ENCODE measurements around the gene DHRS7C. TPM values are rescaled to one million over a fixed set of nuclear protein-coding genes. Genes with fewer than 3 reads are reported as not detected.

The DHRS7C gene
- total and polyA plus RNA-seq, 3 donors from 2014 or later: 0.46 to 0.79 TPM; not detected in 1

DNA sequence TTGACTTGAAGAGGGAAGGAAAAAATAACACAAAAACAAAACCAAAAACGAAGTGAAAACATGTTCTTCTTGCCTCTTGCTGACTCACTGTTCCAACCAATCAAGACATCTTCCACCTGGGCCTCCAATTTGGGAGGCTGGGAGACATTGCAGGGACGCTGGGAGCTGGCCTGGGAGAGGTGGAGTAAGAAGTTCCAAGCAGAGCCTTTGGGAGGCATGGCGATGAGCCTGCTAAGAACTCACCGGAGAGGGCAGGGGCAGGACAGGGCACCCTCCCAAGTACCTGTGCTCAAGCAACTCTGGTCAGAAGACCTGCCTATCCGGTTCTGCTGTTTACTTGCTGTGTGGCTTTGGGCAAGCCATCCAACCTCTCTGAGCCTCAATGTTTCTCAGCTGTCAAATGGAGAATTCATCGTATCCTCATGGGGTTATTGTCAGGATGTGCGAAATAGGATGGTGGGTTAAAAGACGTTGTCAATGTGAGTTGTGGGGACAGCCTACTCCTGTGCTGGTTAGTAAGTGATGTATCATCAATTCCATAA, 33.5 kb upstream of the DHRS7C start:
- Histone ChIP-seq H3K36me3 (ENCODE audit: low read depth, missing control alignments) (no peaks in the 10 kb centered on the region), H3K27me3 (no peaks in the 10 kb centered on the region), H3K27ac (no peak overlapping the region), H3K4me3 (no peak overlapping the region), H3K9me3 (no peaks in the 10 kb centered on the region), H3K4me1 (peaks cover 9% of the 10 kb centered on the region)
- WGBS, 2 donors: 84 to 85% methylated on average over 8 of the region's 8 CpGs
- TF ChIP-seq, protein P1, sequence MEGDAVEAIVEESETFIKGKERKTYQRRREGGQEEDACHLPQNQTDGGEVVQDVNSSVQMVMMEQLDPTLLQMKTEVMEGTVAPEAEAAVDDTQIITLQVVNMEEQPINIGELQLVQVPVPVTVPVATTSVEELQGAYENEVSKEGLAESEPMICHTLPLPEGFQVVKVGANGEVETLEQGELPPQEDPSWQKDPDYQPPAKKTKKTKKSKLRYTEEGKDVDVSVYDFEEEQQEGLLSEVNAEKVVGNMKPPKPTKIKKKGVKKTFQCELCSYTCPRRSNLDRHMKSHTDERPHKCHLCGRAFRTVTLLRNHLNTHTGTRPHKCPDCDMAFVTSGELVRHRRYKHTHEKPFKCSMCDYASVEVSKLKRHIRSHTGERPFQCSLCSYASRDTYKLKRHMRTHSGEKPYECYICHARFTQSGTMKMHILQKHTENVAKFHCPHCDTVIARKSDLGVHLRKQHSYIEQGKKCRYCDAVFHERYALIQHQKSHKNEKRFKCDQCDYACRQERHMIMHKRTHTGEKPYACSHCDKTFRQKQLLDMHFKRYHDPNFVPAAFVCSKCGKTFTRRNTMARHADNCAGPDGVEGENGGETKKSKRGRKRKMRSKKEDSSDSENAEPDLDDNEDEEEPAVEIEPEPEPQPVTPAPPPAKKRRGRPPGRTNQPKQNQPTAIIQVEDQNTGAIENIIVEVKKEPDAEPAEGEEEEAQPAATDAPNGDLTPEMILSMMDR (IDR thresholded peaks at IDR 0.05): no peak
- TF ChIP-seq POLR2A (IDR thresholded peaks at IDR 0.05): no peak
- DNase-seq: no peak
- intact Hi-C loops (cut with DNase I; ENCODE audit: low total_unique reads): no loop called here

DNA sequence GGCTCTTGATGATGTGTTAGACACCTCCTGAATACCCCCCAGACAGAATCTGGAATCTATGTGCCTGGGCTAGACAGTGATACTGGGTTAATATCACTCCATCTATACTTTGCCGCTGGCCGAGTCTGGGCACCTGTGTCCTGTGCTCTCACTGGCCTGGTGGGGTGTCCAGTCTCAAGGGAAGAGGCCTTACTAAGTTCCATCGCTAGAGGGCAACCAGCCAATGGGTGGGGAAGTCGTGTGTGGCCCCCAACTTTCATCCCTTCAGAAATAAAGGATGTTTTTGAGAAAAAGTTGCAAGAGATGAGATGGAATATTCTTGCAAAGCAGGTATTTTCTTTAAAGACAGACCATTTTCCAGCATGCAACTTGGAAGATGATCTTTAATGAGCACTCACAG, 32.7 kb upstream of the DHRS7C start:
- Histone ChIP-seq H3K4me3 (no peak overlapping the region), H3K36me3 (ENCODE audit: low read depth, missing control alignments) (no peaks in the 10 kb centered on the region), H3K27me3 (no peaks in the 10 kb centered on the region), H3K27ac (no peak overlapping the region), H3K4me1 (peaks cover 9% of the 10 kb centered on the region), H3K9me3 (no peaks in the 10 kb centered on the region)
- intact Hi-C loops (cut with DNase I; ENCODE audit: low total_unique reads): no loop called here
- TF ChIP-seq, protein P1 (IDR thresholded peaks at IDR 0.05): no peak
- no peak for TF ChIP-seq POLR2A (IDR thresholded peaks at IDR 0.05)
- 84 to 86% methylated on average over 4 of the region's 4 CpGs for WGBS, 2 donors
- no peak for DNase-seq

DNA sequence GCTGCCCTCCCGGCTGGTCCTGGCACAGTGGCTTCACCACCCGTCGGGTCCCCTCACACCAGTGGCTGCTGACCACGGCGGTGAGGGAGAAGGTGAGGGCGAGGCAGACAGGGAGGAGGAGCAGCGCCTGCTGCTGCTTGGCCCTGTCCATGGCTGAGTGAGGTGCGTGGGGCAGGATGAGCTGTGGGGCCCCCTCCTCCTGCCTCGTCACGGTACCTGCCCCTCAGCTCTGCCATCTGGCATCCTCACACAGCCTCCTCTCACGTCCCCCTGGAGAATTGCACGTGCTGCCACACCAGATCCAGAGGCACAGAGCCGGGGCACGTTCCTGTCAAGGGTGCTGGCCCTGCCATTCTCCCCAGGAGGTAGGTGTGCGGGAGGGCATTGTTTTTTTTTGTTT, 30.5 kb upstream of the DHRS7C start, which contains the start of gene GSG1L2:
Gene GSG1L2 (minus strand): TSS at position 159 of the 400 bp plus-strand sequence. CDS start 8 bp downstream, at position 151.
- no peak for DNase-seq
- Histone ChIP-seq H3K27ac (no peak within 1 kb of the TSS), H3K4me1 (no peaks in the 10 kb centered on the region)

DNA sequence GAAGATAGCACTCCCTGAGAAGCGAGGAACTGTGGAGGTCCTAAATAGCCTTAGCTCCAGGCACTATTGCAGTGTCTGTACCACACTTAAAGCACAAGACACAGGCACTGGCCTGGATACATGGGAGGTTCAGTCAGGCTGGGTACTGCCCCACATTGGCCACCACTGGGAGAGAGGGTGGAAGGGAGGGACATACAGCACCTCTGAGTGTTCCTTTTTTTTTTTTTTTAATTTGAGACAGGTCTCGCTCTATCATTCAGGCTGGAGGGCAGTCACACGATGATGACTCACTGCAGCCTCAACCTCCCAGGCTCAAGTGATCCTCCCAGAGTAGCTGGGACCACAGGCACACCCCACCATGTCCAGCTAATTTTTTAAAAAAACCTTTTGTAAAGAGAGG, 29.1 kb upstream of the DHRS7C start:
- intact Hi-C loops (cut with DNase I; ENCODE audit: low total_unique reads): no loop called here
- no peaks in the 10 kb centered on the region for H3K9me3 ChIP-seq
- no peaks in the 10 kb centered on the region for H3K4me1 ChIP-seq
- no peak for DNase-seq
- H3K27ac ChIP-seq: no peak overlapping the region
- TF ChIP-seq, protein P1 (IDR thresholded peaks at IDR 0.05): no peak
- no peak for TF ChIP-seq POLR2A (IDR thresholded peaks at IDR 0.05)
- no peaks in the 10 kb centered on the region for H3K27me3 ChIP-seq
- 61 to 84% methylated on average over 3 of the region's 3 CpGs for WGBS, 2 donors
- no peak overlapping the region for H3K4me3 ChIP-seq
- H3K36me3 ChIP-seq (ENCODE audit: low read depth, missing control alignments): no peaks in the 10 kb centered on the region

More for the DNA sequence above, 30.5 kb upstream of the DHRS7C start, which contains the start of gene GSG1L2:
- Histone ChIP-seq H3K27me3 (no peaks in the 10 kb centered on the region), H3K36me3 (ENCODE audit: low read depth, missing control alignments) (no peaks in the 10 kb centered on the region), H3K9me3 (no peaks in the 10 kb centered on the region), H3K4me3 (no peak within 1 kb of the TSS)
- 78 to 81% methylated on average over 15 of the region's 15 CpGs for WGBS, 2 donors
- intact Hi-C loops (cut with DNase I; ENCODE audit: low total_unique reads): no loop called here
- TF ChIP-seq, protein P1 (IDR thresholded peaks at IDR 0.05): no peak
- no peak for TF ChIP-seq POLR2A (IDR thresholded peaks at IDR 0.05)

DNA sequence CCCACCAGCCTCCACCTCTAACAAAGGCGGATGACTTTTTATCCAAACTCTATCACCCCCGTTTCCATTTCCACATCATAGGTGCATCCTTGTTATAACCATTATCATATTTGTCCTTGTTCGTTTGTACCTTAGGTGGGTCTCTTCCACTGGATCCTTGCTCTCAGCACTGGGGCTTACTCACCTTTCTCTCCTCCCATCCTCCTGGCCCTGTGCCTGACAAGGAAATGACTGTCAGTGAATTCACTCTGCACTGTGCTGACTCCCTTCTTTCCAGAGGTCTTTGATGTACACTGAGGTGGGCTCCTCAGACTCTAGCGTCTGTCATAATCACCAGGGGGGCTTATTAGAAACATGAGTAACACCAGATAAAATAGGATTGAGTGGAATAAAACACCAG, 27.4 kb upstream of the DHRS7C start:
- TF ChIP-seq, protein P1 (IDR thresholded peaks at IDR 0.05): no peak
- TF ChIP-seq POLR2A (IDR thresholded peaks at IDR 0.05): no peak
- Histone ChIP-seq H3K27ac (no peak overlapping the region), H3K9me3 (no peaks in the 10 kb centered on the region), H3K4me3 (no peak overlapping the region), H3K36me3 (ENCODE audit: low read depth, missing control alignments) (no peaks in the 10 kb centered on the region), H3K27me3 (no peaks in the 10 kb centered on the region), H3K4me1 (no peaks in the 10 kb centered on the region)
- intact Hi-C loops (cut with DNase I; ENCODE audit: low total_unique reads): no loop called here
- WGBS, 2 donors: 63 to 90% methylated on average over 4 of the region's 4 CpGs
- DNase-seq: no peak

Measured in testis (tissue), 3 donors.